ENCODE results near the gene NOTO. TPM values are rescaled to one million over a fixed set of nuclear protein-coding genes. Genes with fewer than 3 reads are reported as not detected.

Gene NOTO
- total RNA-seq, 2 donors from 2014 or later: not detected

GRCh38 chr2:73243884-73244570 is 41.7 kb downstream of the NOTO start:
- no peak for TF ChIP-seq POLR2A (IDR thresholded peaks at IDR 0.05)
- TF ChIP-seq, protein P1, sequence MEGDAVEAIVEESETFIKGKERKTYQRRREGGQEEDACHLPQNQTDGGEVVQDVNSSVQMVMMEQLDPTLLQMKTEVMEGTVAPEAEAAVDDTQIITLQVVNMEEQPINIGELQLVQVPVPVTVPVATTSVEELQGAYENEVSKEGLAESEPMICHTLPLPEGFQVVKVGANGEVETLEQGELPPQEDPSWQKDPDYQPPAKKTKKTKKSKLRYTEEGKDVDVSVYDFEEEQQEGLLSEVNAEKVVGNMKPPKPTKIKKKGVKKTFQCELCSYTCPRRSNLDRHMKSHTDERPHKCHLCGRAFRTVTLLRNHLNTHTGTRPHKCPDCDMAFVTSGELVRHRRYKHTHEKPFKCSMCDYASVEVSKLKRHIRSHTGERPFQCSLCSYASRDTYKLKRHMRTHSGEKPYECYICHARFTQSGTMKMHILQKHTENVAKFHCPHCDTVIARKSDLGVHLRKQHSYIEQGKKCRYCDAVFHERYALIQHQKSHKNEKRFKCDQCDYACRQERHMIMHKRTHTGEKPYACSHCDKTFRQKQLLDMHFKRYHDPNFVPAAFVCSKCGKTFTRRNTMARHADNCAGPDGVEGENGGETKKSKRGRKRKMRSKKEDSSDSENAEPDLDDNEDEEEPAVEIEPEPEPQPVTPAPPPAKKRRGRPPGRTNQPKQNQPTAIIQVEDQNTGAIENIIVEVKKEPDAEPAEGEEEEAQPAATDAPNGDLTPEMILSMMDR (IDR thresholded peaks at IDR 0.05): no peak
- 34 to 41% methylated on average over 5 of the region's 5 CpGs for WGBS, 2 donors
- DNase-seq: no peak
- Histone ChIP-seq H3K36me3 (replicated peaks in 1 of 2; ENCODE audit: insufficient read depth in 1 of 2, low read depth in 2 of 2) (peaks cover 11 to 29% of the 10 kb centered on the region in 2 donors), H3K9me3 (no peaks in the 10 kb centered on the region), H3K27ac (no peak overlapping the region), H3K4me3 (no peak overlapping the region), H3K4me1 (peaks cover 8% of the 10 kb centered on the region), H3K27me3 (no peaks in the 10 kb centered on the region)
- ATAC-seq: no peak
- intact Hi-C loops (cut with DNase I): no loop called here

DNA sequence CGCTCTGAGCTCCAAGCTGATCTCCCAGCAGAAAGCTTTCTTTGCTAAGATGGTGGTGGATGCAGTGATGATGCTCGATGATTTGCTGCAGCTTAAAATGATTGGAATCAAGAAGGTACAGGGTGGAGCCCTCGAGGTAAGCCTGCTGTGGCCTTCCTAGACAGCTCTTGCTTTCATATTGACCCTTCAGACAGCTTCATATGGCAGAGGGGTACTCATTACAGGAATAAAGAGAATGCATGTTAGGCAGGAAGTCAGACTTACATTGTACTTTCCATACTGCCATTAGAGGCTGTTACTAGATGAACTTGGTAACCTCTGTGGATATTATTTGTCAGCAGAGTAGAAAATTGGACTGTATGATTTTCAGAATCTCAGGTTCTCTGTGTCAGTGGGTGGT is 42.2 kb downstream of the NOTO start:
- peaks cover 4% of the 10 kb centered on the region for H3K4me1 ChIP-seq
- H3K27me3 ChIP-seq: no peaks in the 10 kb centered on the region
- TF ChIP-seq POLR2A (IDR thresholded peaks at IDR 0.05): no peak
- TF ChIP-seq, protein P1 (IDR thresholded peaks at IDR 0.05): no peak
- H3K27ac ChIP-seq: no peak overlapping the region
- WGBS, 2 donors: 85 to 86% methylated on average over 3 of the region's 3 CpGs
- no peak overlapping the region for H3K4me3 ChIP-seq
- no peak for ATAC-seq
- H3K36me3 ChIP-seq (replicated peaks in 1 of 2; ENCODE audit: insufficient read depth in 1 of 2, low read depth in 2 of 2): peaks cover 11 to 31% of the 10 kb centered on the region in 2 donors
- intact Hi-C loops (cut with DNase I): no loop called here
- no peak for DNase-seq
- no peaks in the 10 kb centered on the region for H3K9me3 ChIP-seq

GRCh38 chr2:73246850-73247249 is 44.5 kb downstream of the NOTO start:
- H3K4me3 ChIP-seq: no peak overlapping the region
- H3K4me1 ChIP-seq: peaks cover 17% of the 10 kb centered on the region
- ATAC-seq (no peak), DNase-seq (no peak)
- H3K9me3 ChIP-seq: no peaks in the 10 kb centered on the region
- H3K27ac ChIP-seq: no peak overlapping the region
- WGBS, 2 donors: 76 to 78% methylated on average over 3 of the region's 3 CpGs
- H3K27me3 ChIP-seq: no peaks in the 10 kb centered on the region
- intact Hi-C loops (cut with DNase I): no loop called here
- no peak for TF ChIP-seq POLR2A (IDR thresholded peaks at IDR 0.05)
- TF ChIP-seq, protein P1 (IDR thresholded peaks at IDR 0.05): no peak
- H3K36me3 ChIP-seq (replicated peaks in 1 of 2; ENCODE audit: insufficient read depth in 1 of 2, low read depth in 2 of 2): peaks cover 7 to 35% of the 10 kb centered on the region in 2 donors

DNA sequence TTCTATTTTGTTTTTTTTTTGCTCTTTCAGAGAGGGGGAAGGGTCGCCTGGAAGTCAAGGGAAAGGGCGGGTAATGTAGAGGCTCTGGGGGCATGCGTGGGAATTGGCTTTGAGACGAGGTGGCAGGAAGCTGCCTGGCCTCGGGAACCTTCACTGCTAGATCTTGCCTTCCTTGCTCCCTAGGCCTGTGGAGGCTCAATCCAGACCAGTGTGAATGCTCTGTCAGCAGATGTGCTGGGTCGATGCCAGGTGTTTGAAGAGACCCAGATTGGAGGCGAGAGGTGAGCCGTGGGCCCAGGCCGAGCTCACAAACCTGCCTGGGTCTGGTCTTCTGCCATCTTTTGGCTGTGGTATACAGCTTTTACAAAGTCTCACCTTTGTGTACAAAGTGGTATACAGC is 47.3 kb downstream of the NOTO start:
- peak overlapping the region in 1 of 4 donors; percentile 1 for H3K27ac ChIP-seq
- H3K4me3 ChIP-seq: no peak overlapping the region
- WGBS, 2 donors: 81 to 93% methylated on average over 9 of the region's 9 CpGs
- no peaks in the 10 kb centered on the region for H3K27me3 ChIP-seq
- TF ChIP-seq POLR2A (IDR thresholded peaks at IDR 0.05): no peak
- TF ChIP-seq, protein P1 (IDR thresholded peaks at IDR 0.05): no peak
- DNase-seq: peak in 1 of 4 donors; percentile 26
- no peaks in the 10 kb centered on the region for H3K9me3 ChIP-seq
- H3K4me1 ChIP-seq: peaks cover 17% of the 10 kb centered on the region
- H3K36me3 ChIP-seq (replicated peaks in 1 of 2; ENCODE audit: insufficient read depth in 1 of 2, low read depth in 2 of 2): peaks cover 7 to 35% of the 10 kb centered on the region in 2 donors
- ATAC-seq: no peak
- intact Hi-C loops (cut with DNase I): no loop called here
